ENCODE results near the gene PRKD1.
"Not testable (repeated sequence)": the region's sequence is repeated elsewhere in the genome, so short reads cannot be mapped to it uniquely, and the experiment has no call there.

Gene PRKD1

GRCh38 chr14:29908652-29909577 is 18.7 kb downstream of the PRKD1 start:
- intact Hi-C loops (cut with DNase I) = no loop called here
- no peak for DNase-seq

DNA sequence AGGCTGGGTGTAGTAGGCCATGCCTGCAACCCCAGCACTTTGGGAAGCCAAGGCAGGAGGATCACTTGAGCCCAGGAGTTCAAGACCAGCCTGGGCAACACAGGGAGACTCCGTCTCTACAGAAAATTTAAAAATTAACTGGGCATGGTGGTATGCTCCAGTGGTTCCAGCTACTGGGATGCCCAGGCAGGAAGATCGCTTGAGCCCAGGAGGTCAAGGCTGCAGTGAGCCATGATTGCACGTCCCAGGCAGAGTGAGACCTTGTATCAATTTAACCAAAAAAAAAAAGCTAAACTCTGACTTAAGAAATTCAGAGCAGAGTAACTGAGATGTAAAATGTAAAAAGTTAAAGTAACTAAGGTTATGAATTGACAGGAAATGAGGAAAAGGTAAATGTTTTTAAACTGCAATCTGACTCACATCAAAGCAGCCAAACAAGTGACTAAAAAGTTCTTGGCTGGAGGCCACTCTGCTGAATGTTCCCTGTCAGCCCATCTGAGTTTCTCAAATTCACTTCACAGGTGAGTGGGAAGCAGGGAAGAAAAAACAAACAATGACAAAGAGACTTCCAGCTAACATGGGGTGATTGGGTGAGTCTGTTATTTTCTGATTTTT is 21.3 kb downstream of the PRKD1 start:
- DNase-seq = no peak
- intact Hi-C loops (cut with DNase I) = no loop called here

DNA sequence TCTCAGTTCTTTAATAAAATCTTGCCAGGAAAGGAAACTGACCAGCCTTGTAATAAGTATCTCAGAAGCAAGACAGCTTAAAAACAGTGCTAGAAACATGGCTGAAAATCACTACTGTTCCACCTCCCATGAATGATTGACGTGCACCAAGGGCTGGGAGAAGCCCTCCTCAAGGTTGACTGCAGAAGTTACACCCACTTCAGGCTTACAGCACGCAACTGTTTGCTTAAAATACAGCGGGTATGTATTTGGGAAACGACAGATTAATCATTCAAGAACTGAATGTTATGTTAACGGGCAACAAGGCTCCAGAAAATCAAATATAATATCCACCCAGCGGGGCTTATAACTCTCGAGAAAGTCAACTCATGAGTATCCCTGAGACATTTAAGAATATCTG is 22.1 kb downstream of the PRKD1 start:
- peak in 1 of 42 donors; percentile 18 for DNase-seq
- intact Hi-C loops (cut with DNase I) = no loop called here

DNA sequence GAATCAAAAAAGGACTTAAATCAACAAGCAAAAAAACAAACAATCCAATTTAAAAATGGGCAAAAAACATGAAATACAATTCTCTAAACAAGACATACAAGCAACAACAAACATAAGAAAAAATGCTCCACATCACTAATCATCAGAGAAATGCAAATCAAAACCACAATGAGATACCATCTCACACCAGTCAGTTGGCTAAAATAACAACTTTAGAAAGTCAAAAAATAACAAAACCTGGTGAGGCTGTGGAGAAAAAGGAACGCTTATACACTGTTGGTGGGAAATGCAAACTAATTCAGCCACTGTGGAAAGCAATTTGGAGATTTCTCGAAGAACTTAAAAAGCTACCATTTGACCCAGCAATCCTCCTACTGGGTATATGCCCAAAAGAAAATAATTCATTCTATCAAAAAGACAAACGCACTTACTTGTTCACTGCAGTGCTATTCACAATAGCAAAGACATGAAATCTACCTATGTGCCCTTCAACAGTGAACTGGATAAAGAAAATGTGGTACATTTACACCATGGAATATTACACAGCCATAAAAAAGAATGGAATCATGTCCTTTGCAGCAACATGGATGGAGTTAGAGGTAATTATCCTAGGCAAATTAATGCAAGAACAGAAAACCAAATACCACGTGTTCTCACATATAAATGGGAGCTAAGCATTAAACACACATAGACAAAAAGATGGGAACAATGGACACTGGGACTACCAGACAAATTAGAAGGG is 26.9 kb downstream of the PRKD1 start:
- DNase-seq = no peak

DNA sequence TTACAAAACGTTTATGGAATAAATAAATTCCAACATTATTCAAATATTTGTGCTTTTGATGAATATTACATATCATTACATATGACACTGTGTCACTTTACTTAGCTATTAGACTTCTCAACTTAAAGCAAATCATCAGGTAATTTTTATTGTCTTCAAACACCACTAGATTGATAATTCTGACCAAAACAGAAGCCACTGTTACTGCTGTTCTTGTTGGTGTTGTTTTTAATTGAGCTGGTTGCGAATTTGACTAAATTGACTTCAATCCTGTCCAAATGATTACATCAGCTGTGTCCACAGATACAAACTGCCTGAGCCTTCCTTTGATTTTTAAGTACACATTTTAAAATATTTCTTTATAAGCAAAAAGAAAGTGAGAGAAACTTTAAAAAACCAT is 29.2 kb downstream of the PRKD1 start:
- intact Hi-C loops (cut with DNase I) = no loop called here
- no peak for DNase-seq

More for the DNA sequence above, 26.9 kb downstream of the PRKD1 start:
- intact Hi-C loops (cut with DNase I) = no loop called here

- intact Hi-C loops (cut with DNase I) = no loop called here
- no peak for DNase-seq
Observed at GRCh38 chr14:29897181-29897580, 30.5 kb downstream of the PRKD1 start.

DNA sequence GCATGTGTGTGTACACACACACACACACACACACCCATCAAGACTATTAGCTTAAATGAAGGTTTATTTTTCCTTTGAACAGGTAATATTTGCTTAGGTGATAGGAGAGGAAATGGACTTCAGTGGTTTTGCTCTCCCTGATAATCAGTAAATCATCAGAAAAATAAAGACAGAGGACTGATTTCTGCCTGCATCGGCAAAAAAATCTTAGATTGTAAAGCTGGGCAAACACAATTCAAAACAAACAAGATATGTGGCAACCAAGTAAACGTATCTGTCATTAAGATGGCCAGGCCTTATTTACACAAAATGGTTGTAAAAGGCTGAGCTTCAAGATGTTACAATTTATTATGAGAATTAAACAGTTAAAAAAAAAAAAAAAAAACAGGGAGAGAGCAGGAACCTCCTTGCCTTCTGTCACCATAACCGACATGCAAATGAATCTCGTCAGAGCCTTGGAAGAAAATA is 31.3 kb downstream of the PRKD1 start:
- intact Hi-C loops (cut with DNase I) = no loop called here
- DNase-seq = no peak

GRCh38 chr14:29895591-29896083 is 32.0 kb downstream of the PRKD1 start:
- intact Hi-C loops (cut with DNase I) = no loop called here
- DNase-seq = no peak

DNA sequence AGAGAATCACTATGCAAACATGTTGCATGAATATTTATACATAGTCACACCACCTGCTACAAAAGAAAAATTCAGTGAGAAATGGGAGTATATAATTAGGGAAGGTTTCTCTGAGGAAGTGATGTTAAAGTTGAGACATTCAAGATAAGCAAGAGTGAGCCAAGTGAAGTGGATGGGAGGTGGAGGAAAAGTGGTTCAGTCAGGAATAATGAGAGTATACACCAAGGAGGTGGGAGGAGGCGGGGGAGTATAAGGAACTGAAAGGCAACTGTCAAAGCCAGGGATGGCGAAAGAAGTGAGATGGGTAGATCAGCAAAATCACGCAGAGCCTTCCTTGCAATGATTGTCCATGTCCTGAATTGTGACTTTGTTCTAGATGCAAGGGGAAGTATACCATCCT is 33.7 kb downstream of the PRKD1 start:
- intact Hi-C loops (cut with DNase I) = no loop called here

DNA sequence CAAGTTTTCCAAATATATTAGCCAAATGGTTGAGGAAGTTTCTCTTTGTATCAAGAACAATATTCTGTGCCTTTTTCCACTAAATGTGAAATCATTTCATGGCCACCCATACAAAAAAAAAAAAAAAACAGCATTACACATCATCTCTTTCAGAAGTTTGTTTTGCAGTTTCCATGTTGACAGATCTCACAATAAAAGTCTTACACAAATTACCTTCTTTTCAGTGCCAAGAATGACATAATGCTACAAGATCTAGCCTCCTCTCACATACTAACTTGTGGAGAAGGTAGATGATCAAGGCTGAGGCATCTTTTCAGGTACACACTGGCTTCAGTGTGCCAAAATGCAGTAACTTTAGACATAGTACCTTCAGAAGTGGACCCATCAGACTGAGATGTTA is 35.3 kb downstream of the PRKD1 start:
- no peak for DNase-seq
- intact Hi-C loops (cut with DNase I) = no loop called here

More for the DNA sequence above, 33.7 kb downstream of the PRKD1 start:
- DNase-seq = peak in 28 of 42 donors; percentile 5 to 84 (median 45)

DNA sequence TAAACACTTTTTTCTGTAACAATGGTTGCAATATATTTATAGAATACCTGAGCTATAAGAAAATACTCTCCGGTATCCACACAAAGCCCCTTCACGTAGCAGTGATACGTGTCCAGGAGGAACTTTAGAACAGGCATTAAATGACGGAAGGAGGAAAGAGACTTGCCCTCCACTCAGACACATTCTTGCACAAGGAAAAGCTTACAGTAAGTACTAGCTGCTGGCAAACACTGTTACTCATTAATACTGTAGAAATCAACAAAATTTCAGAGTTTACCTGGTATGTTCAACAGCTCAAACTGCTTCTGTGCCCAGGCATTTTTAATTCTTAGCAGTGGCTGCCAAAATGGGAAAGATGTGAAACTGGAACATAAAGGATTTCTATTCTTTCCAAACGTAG is 41.7 kb downstream of the PRKD1 start:
- DNase-seq = no peak
- intact Hi-C loops (cut with DNase I) = no loop called here

GRCh38 chr14:29868000-29868399 is 59.6 kb downstream of the PRKD1 start:
- intact Hi-C loops (cut with DNase I) = no loop called here
- no peak for DNase-seq

DNA sequence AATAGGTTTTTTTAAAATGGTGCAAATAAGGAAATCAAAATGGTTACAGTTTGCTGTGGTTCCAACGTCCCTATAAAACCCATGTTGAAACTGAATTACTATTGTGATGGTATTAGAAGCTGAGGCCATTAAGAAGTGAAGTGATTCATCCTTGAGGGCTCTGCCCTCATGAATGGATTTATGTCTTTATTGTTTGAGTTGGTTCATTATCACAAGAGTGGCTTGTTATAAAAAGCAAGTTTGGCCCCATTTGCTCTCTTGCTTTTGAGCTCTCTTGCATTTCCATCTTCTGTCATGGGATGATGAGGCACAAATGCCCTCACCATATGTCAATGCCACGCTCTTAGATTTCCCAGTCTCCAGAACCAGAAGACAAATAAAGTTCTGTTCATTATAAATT is 62.3 kb downstream of the PRKD1 start:
- intact Hi-C loops (cut with DNase I) = no loop called here
- DNase-seq = no peak

GRCh38 chr14:29861996-29862395 is 65.7 kb downstream of the PRKD1 start:
- intact Hi-C loops (cut with DNase I) = no loop called here
- DNase-seq = no peak

GRCh38 chr14:29858299-29858698 is 69.3 kb downstream of the PRKD1 start:
- intact Hi-C loops (cut with DNase I) = no loop called here
- DNase-seq = no peak

DNA sequence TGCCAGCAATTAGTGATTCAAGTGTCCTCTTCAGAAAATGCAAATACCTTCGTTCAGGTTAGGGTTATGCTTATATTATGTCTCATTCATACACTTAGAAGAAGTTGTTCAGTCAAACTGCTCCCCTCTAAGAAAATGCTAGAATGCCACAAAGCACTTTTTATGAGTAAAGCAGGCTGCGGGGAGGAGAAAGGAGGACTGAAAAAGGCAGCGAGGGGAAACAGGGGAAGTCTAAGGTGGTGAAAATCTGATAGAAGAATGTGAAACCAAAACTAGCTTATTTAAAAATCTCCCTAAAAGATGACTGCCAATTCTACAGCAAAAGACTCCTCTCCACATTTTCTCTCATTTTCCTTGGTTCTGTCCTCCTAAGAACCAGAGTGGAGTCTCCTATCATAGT is 70.1 kb downstream of the PRKD1 start:
- intact Hi-C loops (cut with DNase I) = no loop called here

DNA sequence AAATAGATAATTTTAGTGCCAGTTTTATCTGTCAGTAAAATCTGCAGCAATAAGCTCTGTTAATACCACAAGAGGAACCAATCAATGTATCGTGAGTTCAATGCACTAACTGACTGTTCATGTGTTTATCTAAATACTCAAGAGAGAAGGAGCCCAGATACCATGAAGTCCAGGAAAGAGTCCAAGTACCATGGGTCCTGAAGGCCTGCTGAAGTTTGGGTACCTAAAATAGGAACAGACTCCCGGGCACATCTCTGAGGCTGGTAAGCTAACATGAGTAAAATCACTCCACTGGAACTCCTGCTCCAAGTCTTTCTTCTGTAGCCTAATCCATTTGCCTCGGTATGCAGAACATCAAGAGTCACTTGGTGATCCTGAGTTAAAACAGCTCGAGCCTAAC is 71.1 kb downstream of the PRKD1 start:
- DNase-seq = no peak
- intact Hi-C loops (cut with DNase I) = no loop called here

More for the DNA sequence above, 70.1 kb downstream of the PRKD1 start:
- no peak for DNase-seq

DNA sequence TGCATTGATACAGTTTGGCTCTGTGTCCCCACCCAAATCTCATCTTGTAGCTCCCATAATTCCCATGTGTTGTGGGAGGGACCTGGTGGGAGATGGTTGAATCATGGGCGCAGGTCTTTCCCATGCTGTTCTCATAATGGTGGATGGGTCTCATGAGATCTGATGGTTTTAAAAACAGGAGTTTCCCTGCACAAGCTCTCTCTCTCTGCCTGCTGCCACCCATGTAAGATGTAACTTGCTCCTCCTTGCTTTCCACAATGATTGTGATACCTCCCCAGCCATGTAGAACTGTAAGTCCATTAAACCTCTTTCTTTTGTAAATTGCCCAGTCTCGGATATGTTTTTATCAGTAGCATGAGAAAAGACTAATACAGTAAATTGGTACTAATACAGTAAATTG is 74.0 kb downstream of the PRKD1 start:
- DNase-seq; intact Hi-C loops (cut with DNase I): not testable (repeated sequence)

- intact Hi-C loops (cut with DNase I) = no loop called here
Observed at GRCh38 chr14:29853272-29853671, 74.4 kb downstream of the PRKD1 start.

DNA sequence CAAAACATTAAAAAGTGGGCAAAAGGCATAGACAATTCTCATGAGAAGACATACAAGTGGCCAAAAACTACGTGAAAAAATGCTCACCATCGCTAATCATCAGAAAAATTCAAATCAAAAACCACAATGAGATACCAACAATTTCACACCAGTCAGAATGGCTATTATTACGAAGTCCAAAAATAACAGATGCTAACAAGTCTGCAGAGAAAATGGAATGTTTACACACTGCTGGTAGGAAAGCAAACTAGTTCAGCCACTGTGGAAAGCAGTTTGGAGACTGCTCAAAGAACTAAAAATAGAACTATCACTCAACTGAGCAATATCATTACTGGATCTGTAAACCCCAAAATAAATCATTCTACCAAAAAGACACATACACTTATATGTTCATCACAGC is 76.2 kb downstream of the PRKD1 start:
- no peak for DNase-seq
- intact Hi-C loops (cut with DNase I) = no loop called here

More at GRCh38 chr14:29853272-29853671, 74.4 kb downstream of the PRKD1 start:
- no peak for DNase-seq

Data from head of caudate nucleus (tissue), 42 donors.